ENCODE results near the gene SMC5.
"Not testable (repeated sequence)": the region's sequence is repeated elsewhere in the genome, so short reads cannot be mapped to it uniquely, and the experiment has no call there.

SMC5 gene

GRCh38 chr9:70258692-70259511, at the start of gene SMC5:
TSS of gene SMC5 (plus strand) at chr9:70258978. CDS start at chr9:70259079, 101 bp downstream.
- Histone ChIP-seq H3K4me3 (peak within 1 kb of the TSS; percentile 70 to 96 (median 81)), H3K27ac (peak within 1 kb of the TSS; percentile 72 to 97 (median 92))

- no peak overlapping the region for H3K27ac ChIP-seq
- no peak overlapping the region for H3K4me3 ChIP-seq
Measured at GRCh38 chr9:70217029-70217428, 41.7 kb upstream of the SMC5 start.

DNA sequence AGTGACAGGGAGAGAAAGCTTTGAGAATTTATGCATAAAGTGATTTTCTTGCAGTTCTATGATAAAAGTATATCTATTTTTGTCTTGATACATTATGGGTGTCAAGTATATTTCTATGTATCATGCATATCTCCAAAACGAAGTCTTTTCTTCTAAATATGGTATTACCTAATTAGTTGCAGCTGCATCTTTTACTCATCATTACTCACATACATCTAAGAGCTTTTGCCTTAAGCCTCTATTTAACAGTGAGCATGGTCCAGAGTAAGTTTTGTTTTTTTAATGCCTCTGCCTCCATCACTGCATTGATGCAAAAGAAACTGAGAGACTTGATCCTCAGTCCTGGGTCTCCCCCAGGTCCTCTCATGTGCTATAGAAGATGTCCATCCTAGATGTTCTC, 40.0 kb upstream of the SMC5 start:
- H3K4me3 ChIP-seq: no peak overlapping the region
- H3K27ac ChIP-seq: no peak overlapping the region

DNA sequence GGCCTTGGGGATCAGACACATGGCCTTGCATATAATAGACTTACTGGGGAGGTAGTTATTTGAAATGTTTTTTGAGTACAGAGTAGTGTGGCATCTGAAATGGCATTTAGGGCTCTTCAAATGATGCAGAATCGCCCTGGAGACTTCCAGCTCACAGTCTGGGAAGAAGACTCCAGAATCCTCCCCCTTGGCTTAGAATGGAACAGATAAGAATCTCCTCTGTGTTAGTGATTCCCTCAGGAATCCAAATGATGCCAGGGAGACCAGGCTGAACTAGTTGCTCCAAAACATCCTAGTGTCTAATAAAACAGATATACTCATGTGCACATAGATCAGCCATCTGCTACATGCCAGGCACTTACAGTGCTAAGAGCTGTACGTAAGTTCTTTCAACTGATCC, 38.6 kb upstream of the SMC5 start:
- no peak overlapping the region for H3K4me3 ChIP-seq
- no peak overlapping the region for H3K27ac ChIP-seq

DNA sequence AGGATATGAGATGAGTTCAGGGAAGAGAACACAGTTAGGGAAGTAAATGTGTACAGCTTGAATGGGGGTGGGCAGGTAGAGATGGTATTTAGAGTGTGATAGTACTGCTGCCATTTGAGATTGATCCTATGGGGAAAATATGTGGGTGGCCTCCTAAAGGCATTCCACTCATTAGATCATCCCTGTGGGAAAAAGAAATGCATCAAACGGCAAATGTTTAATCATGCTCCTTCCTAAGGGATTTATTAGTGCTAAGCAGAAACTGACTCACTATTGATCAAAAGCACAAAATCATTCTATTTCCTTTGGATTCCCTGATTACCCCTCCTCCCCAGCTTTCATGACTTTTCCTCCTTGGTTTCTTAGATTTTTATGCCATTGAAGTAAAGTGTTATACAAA, 36.4 kb upstream of the SMC5 start:
- H3K27ac ChIP-seq: no peak overlapping the region
- no peak overlapping the region for H3K4me3 ChIP-seq

DNA sequence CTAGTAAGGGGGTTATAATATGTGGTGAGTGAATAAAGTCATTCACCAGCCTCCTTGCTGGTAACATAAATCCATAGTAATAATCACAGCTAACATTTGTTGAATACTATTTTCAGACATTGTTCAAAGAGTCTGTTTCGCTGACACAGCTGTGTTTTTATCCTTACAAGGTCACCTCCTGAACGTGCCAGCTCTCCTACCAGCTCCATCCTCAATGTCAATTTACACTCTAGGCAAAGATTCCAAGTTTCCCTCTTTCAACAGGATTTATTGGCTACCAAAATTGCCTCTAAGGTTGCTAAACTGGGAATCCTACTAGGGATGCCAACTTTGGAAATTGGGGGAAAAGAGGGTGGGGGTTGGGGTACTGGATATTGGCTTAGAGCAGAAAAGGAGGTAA, 30.7 kb upstream of the SMC5 start:
- no peak overlapping the region for H3K27ac ChIP-seq
- H3K4me3 ChIP-seq: no peak overlapping the region

DNA sequence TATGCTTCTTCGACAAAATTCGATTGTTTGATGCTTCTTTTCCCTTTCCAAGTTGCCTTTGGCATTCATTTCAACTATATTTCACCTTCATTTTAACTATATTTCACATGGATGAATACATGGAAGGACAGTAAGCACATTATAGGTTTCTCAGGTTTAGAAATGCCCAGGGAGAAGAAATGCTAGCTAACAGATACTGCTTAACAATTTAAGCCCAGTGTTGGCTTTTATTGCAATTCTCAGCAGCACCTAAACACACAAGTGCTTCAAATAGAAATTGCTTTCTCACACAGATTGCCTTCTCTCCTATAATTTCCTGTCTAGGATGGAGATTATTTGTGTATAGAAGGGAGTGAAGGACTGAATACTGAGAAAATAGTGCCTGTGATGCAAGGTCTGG, 30.2 kb upstream of the SMC5 start:
- Histone ChIP-seq H3K4me3 (no peak overlapping the region), H3K27ac (no peak overlapping the region)

DNA sequence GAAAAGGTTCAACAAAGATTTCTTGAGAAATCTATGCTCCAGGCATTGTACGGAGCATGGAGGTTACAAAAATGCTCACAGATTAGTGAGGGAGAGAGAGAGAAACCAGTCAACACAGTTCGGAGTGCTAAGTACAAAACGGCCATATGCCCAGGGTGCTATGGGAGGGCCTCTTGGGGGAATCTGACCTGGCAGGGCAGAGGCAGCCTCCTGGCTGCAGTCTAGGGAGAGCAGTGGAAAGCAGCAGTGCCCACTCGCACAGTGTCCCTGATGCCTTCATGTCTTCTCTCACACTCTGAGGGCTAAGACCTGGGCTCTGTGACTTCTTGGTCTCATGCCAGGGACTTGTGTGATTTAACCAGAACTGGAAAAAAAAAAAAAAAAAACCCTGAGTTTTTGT, 29.8 kb upstream of the SMC5 start:
- H3K27ac ChIP-seq: no peak overlapping the region
- no peak overlapping the region for H3K4me3 ChIP-seq

GRCh38 chr9:70229579-70229978, 29.2 kb upstream of the SMC5 start:
- H3K4me3 ChIP-seq: no peak overlapping the region
- no peak overlapping the region for H3K27ac ChIP-seq

DNA sequence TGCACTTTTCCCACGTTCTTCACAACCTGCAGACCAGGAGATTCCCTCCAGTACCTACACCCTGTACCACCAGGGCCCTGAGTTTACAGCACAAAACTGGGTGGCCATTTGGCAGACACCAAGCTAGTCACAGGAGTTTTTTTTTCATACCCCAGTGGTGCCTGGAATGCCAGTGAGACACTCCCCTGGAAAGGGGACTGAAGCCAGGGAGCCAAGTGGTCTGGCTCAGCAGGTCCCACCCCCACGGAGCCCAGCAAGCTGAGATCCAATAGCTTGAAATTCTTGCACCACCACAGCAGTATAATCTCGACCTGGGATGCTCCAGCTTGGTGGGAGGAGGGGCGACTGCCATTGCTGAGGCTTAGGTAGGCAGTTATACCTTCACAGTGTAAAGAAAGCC, 26.3 kb upstream of the SMC5 start:
- Histone ChIP-seq H3K4me3 (no peak overlapping the region), H3K27ac (no peak overlapping the region)

- H3K4me3 ChIP-seq, H3K27ac ChIP-seq: not testable (repeated sequence)
Measured at GRCh38 chr9:70234208-70234607, 24.6 kb upstream of the SMC5 start.

DNA sequence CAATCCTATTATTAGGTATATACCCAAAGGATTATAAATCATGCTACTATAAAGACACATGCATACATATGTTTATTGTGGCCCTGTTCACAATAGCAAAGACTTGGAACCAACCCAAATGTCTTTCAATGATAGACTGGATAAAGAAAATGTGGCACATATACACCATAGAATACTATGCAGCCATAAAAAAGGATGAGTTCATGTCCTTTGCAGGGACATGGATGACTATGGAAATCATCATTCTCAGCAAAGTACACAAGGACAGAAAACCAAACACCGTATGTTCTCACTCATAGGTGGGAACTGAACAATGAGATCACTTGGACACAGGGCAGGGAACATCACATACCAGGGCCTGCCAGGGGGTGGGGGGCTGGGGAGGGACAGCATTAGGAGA, 12.8 kb upstream of the SMC5 start:
- H3K4me3 ChIP-seq, H3K27ac ChIP-seq: not testable (repeated sequence)

DNA sequence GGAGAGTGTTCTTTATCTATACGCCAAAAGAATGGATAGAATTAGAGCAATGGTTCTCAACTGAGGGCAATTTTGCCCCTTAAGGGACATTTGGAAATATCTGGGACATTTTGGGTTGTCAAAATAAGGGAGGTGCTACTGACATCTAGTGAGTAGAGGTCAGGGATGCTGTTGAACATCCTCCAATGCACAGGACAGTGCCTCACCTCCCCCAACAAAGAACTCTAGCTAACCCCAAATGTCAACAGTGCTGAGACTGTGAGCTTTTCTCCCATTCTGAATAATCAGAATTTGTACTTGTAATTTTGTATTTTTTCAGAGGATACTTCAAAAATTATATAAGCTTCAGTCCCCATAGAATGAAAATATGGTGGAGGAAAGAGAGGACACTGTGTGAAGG, 8.6 kb upstream of the SMC5 start:
- no peak overlapping the region for H3K4me3 ChIP-seq
- no peak overlapping the region for H3K27ac ChIP-seq

GRCh38 chr9:70255486-70255885, 3.3 kb upstream of the SMC5 start:
- Histone ChIP-seq H3K4me3 (no peak overlapping the region), H3K27ac (peak overlapping the region in 4 of 21 experiments; percentile 9 to 96 (median 16))

DNA sequence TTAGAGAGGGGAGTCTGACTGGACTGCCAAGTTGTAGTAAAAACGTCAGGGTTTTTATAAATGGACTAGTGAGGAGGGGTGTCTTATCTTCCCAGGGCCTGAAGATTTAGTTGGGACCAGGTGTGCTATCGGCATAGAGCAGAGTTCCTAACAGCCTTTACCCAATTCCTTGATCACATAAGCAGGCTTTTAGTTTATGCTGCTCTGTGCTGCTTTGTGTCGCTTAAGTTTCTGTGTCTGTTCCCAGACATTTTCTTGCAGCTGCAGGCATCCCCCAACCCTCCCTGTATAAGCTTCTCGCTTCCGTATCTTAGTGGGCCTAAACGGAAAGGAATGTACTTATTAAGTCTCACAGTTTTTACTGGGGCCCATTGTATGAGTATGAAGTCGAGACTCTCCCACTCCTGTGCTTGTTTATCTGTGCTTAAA, 2.6 kb upstream of the SMC5 start:
- H3K4me3 ChIP-seq: no peak overlapping the region
- H3K27ac ChIP-seq: peak overlapping the region in 7 of 21 experiments; percentile 2 to 96 (median 23)

GRCh38 chr9:70257502-70257901, 1.3 kb upstream of the SMC5 start:
- Histone ChIP-seq H3K4me3 (peak overlapping the region in 3 of 7 experiments; percentile 75 to 86 (median 81)), H3K27ac (peak overlapping the region in 14 of 21 experiments; percentile 85 to 97 (median 94))

DNA sequence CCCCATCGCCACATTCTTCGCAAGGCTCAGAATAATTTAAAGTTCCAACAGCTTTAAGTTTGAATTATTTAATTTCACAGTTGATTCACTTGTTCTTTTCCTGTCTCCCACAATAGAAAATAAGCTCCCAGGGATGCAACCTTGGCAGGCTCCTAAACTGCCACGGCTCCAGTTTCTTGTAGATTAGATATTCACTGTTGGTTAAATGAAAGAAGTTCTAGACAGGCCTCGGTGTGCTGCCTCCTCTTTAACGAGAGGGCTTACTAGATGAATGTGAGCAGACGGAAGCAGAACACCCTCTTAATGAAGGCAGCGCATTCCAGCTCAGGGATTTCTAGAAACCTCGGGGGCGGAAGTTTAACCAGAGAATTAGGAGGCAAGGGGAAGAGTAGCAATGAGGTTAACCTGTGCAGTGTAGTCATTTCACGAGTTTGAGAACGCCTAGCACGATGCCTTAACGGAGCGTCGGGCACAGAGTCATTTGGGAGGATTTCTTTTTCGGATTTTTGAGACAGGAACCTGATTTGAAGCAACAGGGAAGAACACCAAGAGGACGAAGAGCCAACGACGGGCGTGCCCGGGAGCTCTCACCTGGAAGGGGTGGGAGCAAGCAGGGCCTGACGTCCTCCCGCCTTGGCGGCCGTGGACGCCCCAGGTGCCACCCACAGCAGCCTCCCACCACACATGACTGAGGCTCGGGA, 637 bp upstream of the SMC5 start:
- Histone ChIP-seq H3K27ac (peak overlapping the region; percentile 72 to 97 (median 92)), H3K4me3 (peak overlapping the region; percentile 70 to 96 (median 81))

- Histone ChIP-seq H3K27ac (peak overlapping the region; percentile 43 to 97 (median 92)), H3K4me3 (peak overlapping the region; percentile 70 to 96 (median 81))
Measured at GRCh38 chr9:70259512-70259802, 679 bp downstream of the SMC5 start.

- Histone ChIP-seq H3K4me3 (peak overlapping the region; percentile 70 to 96 (median 81)), H3K27ac (peak overlapping the region in 2 of 21 experiments; percentile 92 to 96)
Measured at GRCh38 chr9:70260007-70260443, 1.2 kb downstream of the SMC5 start.

- Histone ChIP-seq H3K27ac (no peak overlapping the region), H3K4me3 (peak overlapping the region in 1 of 7 experiments; percentile 86)
Measured at GRCh38 chr9:70260606-70261005, 1.8 kb downstream of the SMC5 start.
